ENCODE results near the gene UFSP2. TPM values are rescaled to one million over a fixed set of nuclear protein-coding genes. Genes with fewer than 3 reads are reported as not detected.

Gene UFSP2
- polyA plus RNA-seq (2013, experiment 1 of 2): 25.8 TPM
- 25.6 TPM for polyA plus RNA-seq (2013, experiment 2 of 2)

- peaks cover 21% of the 10 kb centered on the region for H3K79me1 ChIP-seq (replicated peaks; ENCODE audit: low read length, poor library complexity, severe bottlenecking)
- peak within 1 kb of the TSS; percentile 83 for H3K4me2 ChIP-seq (ENCODE audit: low read length, poor library complexity, severe bottlenecking)
- H3K4me3 ChIP-seq (ENCODE audit: insufficient read depth in 1 of 2, low read depth in 1 of 2, low read length in 2 of 2): peak within 1 kb of the TSS; percentile 74 to 90
Measured at GRCh38 chr4:185425647-185426352, at the start of gene UFSP2. Gene UFSP2, minus strand, starts transcription at chr4:185425964. Its CDS starts 96 bp downstream, at chr4:185425868.

GRCh38 chr4:185473247-185473646 is 47.5 kb upstream of the UFSP2 start:
- Histone ChIP-seq H3K36me3 (ENCODE audit: control insufficient read depth in 1 of 2, insufficient read depth in 2 of 2, low read depth in 1 of 2, low read length in 2 of 2) (no peaks in the 10 kb centered on the region), H3K79me1 (replicated peaks; ENCODE audit: low read length, poor library complexity, severe bottlenecking) (no peaks in the 10 kb centered on the region), H3K14ac (ENCODE audit: low read length in 2 of 2) (no peak overlapping the region), H3K4me2 (ENCODE audit: low read length, poor library complexity, severe bottlenecking) (no peak overlapping the region), H4K8ac (ENCODE audit: low read length) (no peak overlapping the region), H2AFZ (ENCODE audit: low read depth, low read length) (no peak overlapping the region), H3K27ac (ENCODE audit: low read length, poor library complexity, severe bottlenecking) (no peak overlapping the region), H3K4me1 (ENCODE audit: control insufficient read depth, insufficient read depth, low read depth, low read length) (peaks cover 8% of the 10 kb centered on the region), H3K4me3 (ENCODE audit: insufficient read depth in 1 of 2, low read depth in 1 of 2, low read length in 2 of 2) (no peak overlapping the region), H2AK5ac (ENCODE audit: low read length, severe bottlenecking) (no peak overlapping the region), H2BK5ac (ENCODE audit: low read depth, low read length, poor library complexity, severe bottlenecking) (no peak overlapping the region), H2BK12ac (ENCODE audit: low read length in 2 of 2) (no peak overlapping the region), H3K9ac (ENCODE audit: low read length) (no peak overlapping the region), H3K9me3 (ENCODE audit: control insufficient read depth, low read length) (no peaks in the 10 kb centered on the region), H3K4ac (ENCODE audit: low read depth in 1 of 2, low read length in 2 of 2) (no peak overlapping the region), H3K18ac (ENCODE audit: low read depth in 1 of 2, low read length in 2 of 2) (no peak overlapping the region), H2BK15ac (ENCODE audit: low read depth, poor library complexity, severe bottlenecking) (no peak overlapping the region), H4K91ac (ENCODE audit: low read length) (no peak overlapping the region), H2BK120ac (ENCODE audit: low read depth, low read length) (no peak overlapping the region), H3K27me3 (ENCODE audit: control insufficient read depth in 1 of 2, insufficient read depth in 1 of 2, low read length in 2 of 2) (peaks cover 6 to 15% of the 10 kb centered on the region in 2 experiments), H3K23ac (ENCODE audit: low read length in 2 of 2) (no peak overlapping the region)
- 91% methylated on average over 8 of the region's 8 CpGs for WGBS
- DNase-seq: no peak

More at GRCh38 chr4:185425647-185426352, at the start of gene UFSP2:
- Histone ChIP-seq H4K8ac (ENCODE audit: low read length) (no peak within 1 kb of the TSS), H3K14ac (ENCODE audit: low read length in 2 of 2) (peak within 1 kb of the TSS in 1 of 2 experiments; percentile 89), H2AK5ac (ENCODE audit: low read length, severe bottlenecking) (no peak within 1 kb of the TSS), H3K27ac (ENCODE audit: low read length, poor library complexity, severe bottlenecking) (peak within 1 kb of the TSS; percentile 78), H3K18ac (ENCODE audit: low read depth in 1 of 2, low read length in 2 of 2) (peak within 1 kb of the TSS; percentile 23 to 98), H2BK5ac (ENCODE audit: low read depth, low read length, poor library complexity, severe bottlenecking) (peak within 1 kb of the TSS; percentile 81), H2AFZ (ENCODE audit: low read depth, low read length) (peak within 1 kb of the TSS; percentile 98), H3K4me1 (ENCODE audit: control insufficient read depth, insufficient read depth, low read depth, low read length) (peaks cover 6% of the 10 kb centered on the region), H4K91ac (ENCODE audit: low read length) (peak within 1 kb of the TSS; percentile 73), H2BK12ac (ENCODE audit: low read length in 2 of 2) (peak within 1 kb of the TSS in 1 of 2 experiments; percentile 49), H3K9ac (ENCODE audit: low read length) (peak within 1 kb of the TSS; percentile 96), H2BK120ac (ENCODE audit: low read depth, low read length) (no peak within 1 kb of the TSS), H3K27me3 (ENCODE audit: control insufficient read depth in 1 of 2, insufficient read depth in 1 of 2, low read length in 2 of 2) (no peaks in the 10 kb centered on the region), H3K36me3 (ENCODE audit: control insufficient read depth in 1 of 2, insufficient read depth in 2 of 2, low read depth in 1 of 2, low read length in 2 of 2) (peaks cover 0 to 5% of the 10 kb centered on the region in 2 experiments), H3K9me3 (ENCODE audit: control insufficient read depth, low read length) (no peaks in the 10 kb centered on the region), H3K4ac (ENCODE audit: low read depth in 1 of 2, low read length in 2 of 2) (peak within 1 kb of the TSS; percentile 28 to 81), H3K23ac (ENCODE audit: low read length in 2 of 2) (no peak within 1 kb of the TSS), H2BK15ac (ENCODE audit: low read depth, poor library complexity, severe bottlenecking) (peak within 1 kb of the TSS; percentile 50)
- WGBS: under 1% methylated on average over 54 of the region's 66 CpGs
- DNase-seq: peak; percentile 92

GRCh38 chr4:185472103-185472542 is 46.4 kb upstream of the UFSP2 start:
- no peak overlapping the region for H2AK5ac ChIP-seq (ENCODE audit: low read length, severe bottlenecking)
- H3K18ac ChIP-seq (ENCODE audit: low read depth in 1 of 2, low read length in 2 of 2): no peak overlapping the region
- H3K4me2 ChIP-seq (ENCODE audit: low read length, poor library complexity, severe bottlenecking): peak overlapping the region; percentile 98
- H3K79me1 ChIP-seq (replicated peaks; ENCODE audit: low read length, poor library complexity, severe bottlenecking): no peaks in the 10 kb centered on the region
- peak overlapping the region in 1 of 2 experiments; percentile 81 for H3K4me3 ChIP-seq (ENCODE audit: insufficient read depth in 1 of 2, low read depth in 1 of 2, low read length in 2 of 2)
- H4K8ac ChIP-seq (ENCODE audit: low read length): no peak overlapping the region
- no peak overlapping the region for H2BK15ac ChIP-seq (ENCODE audit: low read depth, poor library complexity, severe bottlenecking)
- no peak overlapping the region for H2BK120ac ChIP-seq (ENCODE audit: low read depth, low read length)
- no peak overlapping the region for H2BK12ac ChIP-seq (ENCODE audit: low read length in 2 of 2)
- no peak overlapping the region for H3K4ac ChIP-seq (ENCODE audit: low read depth in 1 of 2, low read length in 2 of 2)
- DNase-seq: no peak
- no peak overlapping the region for H2AFZ ChIP-seq (ENCODE audit: low read depth, low read length)
- H3K23ac ChIP-seq (ENCODE audit: low read length in 2 of 2): no peak overlapping the region
- no peak overlapping the region for H4K91ac ChIP-seq (ENCODE audit: low read length)
- peaks cover 6 to 19% of the 10 kb centered on the region in 2 experiments for H3K27me3 ChIP-seq (ENCODE audit: control insufficient read depth in 1 of 2, insufficient read depth in 1 of 2, low read length in 2 of 2)
- no peaks in the 10 kb centered on the region for H3K9me3 ChIP-seq (ENCODE audit: control insufficient read depth, low read length)
- H3K14ac ChIP-seq (ENCODE audit: low read length in 2 of 2): no peak overlapping the region
- no peaks in the 10 kb centered on the region for H3K36me3 ChIP-seq (ENCODE audit: control insufficient read depth in 1 of 2, insufficient read depth in 2 of 2, low read depth in 1 of 2, low read length in 2 of 2)
- peak overlapping the region; percentile 88 for H3K9ac ChIP-seq (ENCODE audit: low read length)
- no peak overlapping the region for H3K27ac ChIP-seq (ENCODE audit: low read length, poor library complexity, severe bottlenecking)
- peaks cover 8% of the 10 kb centered on the region for H3K4me1 ChIP-seq (ENCODE audit: control insufficient read depth, insufficient read depth, low read depth, low read length)
- H2BK5ac ChIP-seq (ENCODE audit: low read depth, low read length, poor library complexity, severe bottlenecking): no peak overlapping the region
- 75% methylated on average over 7 of the region's 10 CpGs for WGBS
